T-helper 1 cell treated with Interleukin-12 subunit alpha and Interleukin-12 subunit beta and Interleukin-4 antibody, amounts not matched to agents 30 μg/mL and 1 μg/mL, for 36 hours (primary cell): ENCODE data around the gene CCRL2.
"Not testable (repeated sequence)": the region's sequence is repeated elsewhere in the genome, so short reads cannot be mapped to it uniquely, and the experiment has no call there.

ENCODE experiments used
- H3K27ac Mint-ChIP-seq: one replicate; pipeline ENCODE4 v1.8.0; 2021; ENCODE audit warnings: mild to moderate bottlenecking, mixed read lengths
- H3K27me3 Mint-ChIP-seq: one replicate; pipeline ENCODE4 v1.8.0; 2021; ENCODE audit warnings: low read depth, mixed read lengths
- H3K36me3 Mint-ChIP-seq: one replicate; pipeline ENCODE4 v1.8.0; 2021; ENCODE audit warnings: low read depth, mixed read lengths
- H3K4me1 Mint-ChIP-seq: one replicate; pipeline ENCODE4 v1.8.0; 2021; ENCODE audit warnings: low read depth, mixed read lengths
- H3K4me3 Mint-ChIP-seq: one replicate; pipeline ENCODE4 v1.8.0; 2021; ENCODE audit warnings: mild to moderate bottlenecking, moderate library complexity, mixed read lengths
- H3K9me3 Mint-ChIP-seq: one replicate; pipeline ENCODE4 v1.8.0; 2021; ENCODE audit warnings: mixed read lengths

Gene CCRL2

GRCh38 chr3:46371519-46372340 lies 35.3 kb upstream of the CCRL2 start:
- H3K27me3 Mint-ChIP-seq: peaks cover 17% of the 10 kb centered on the region
- peaks cover 74% of the 10 kb centered on the region for H3K4me1 Mint-ChIP-seq
- peak overlapping the region; percentile 72 for H3K4me3 Mint-ChIP-seq
- peak overlapping the region; percentile 91 for H3K27ac Mint-ChIP-seq
- H3K36me3 Mint-ChIP-seq: peaks cover 27% of the 10 kb centered on the region
- no peaks in the 10 kb centered on the region for H3K9me3 Mint-ChIP-seq

GRCh38 chr3:46372492-46373359 lies 34.3 kb upstream of the CCRL2 start:
- H3K27ac Mint-ChIP-seq: peak overlapping the region; percentile 60
- peak overlapping the region; percentile 69 for H3K4me3 Mint-ChIP-seq
- peaks cover 27% of the 10 kb centered on the region for H3K36me3 Mint-ChIP-seq
- H3K27me3 Mint-ChIP-seq: peaks cover 17% of the 10 kb centered on the region
- no peaks in the 10 kb centered on the region for H3K9me3 Mint-ChIP-seq
- H3K4me1 Mint-ChIP-seq: peaks cover 78% of the 10 kb centered on the region

GRCh38 chr3:46374755-46375154 lies 32.3 kb upstream of the CCRL2 start:
- Mint-ChIP-seq H3K27ac (peak overlapping the region; percentile 33), H3K4me3 (peak overlapping the region; percentile 61), H3K36me3 (peaks cover 26% of the 10 kb centered on the region), H3K9me3 (no peaks in the 10 kb centered on the region), H3K4me1 (peaks cover 65% of the 10 kb centered on the region), H3K27me3 (peaks cover 17% of the 10 kb centered on the region)

GRCh38 chr3:46375218-46375617 lies 31.8 kb upstream of the CCRL2 start:
- Mint-ChIP-seq H3K9me3 (no peaks in the 10 kb centered on the region), H3K27ac (peak overlapping the region; percentile 69), H3K36me3 (peaks cover 26% of the 10 kb centered on the region), H3K4me3 (peak overlapping the region; percentile 61), H3K27me3 (peaks cover 17% of the 10 kb centered on the region), H3K4me1 (peaks cover 64% of the 10 kb centered on the region)

- H3K36me3 Mint-ChIP-seq: peaks cover 28% of the 10 kb centered on the region
- H3K9me3 Mint-ChIP-seq: no peaks in the 10 kb centered on the region
- peaks cover 17% of the 10 kb centered on the region for H3K27me3 Mint-ChIP-seq
- peak overlapping the region; percentile 64 for H3K27ac Mint-ChIP-seq
- H3K4me1 Mint-ChIP-seq: peaks cover 65% of the 10 kb centered on the region
- H3K4me3 Mint-ChIP-seq: peak overlapping the region; percentile 58
These were observed 31.2 kb upstream of the CCRL2 start for GRCh38 chr3:46375814-46376213.

- H3K27me3 Mint-ChIP-seq: peaks cover 10% of the 10 kb centered on the region
- peaks cover 57% of the 10 kb centered on the region for H3K4me1 Mint-ChIP-seq
- H3K27ac Mint-ChIP-seq: peak overlapping the region; percentile 27
- peaks cover 21% of the 10 kb centered on the region for H3K36me3 Mint-ChIP-seq
- H3K4me3 Mint-ChIP-seq: peak overlapping the region; percentile 34
- H3K9me3 Mint-ChIP-seq: no peaks in the 10 kb centered on the region
These were observed 28.6 kb upstream of the CCRL2 start for GRCh38 chr3:46378426-46378942.

- Mint-ChIP-seq H3K4me1 (peaks cover 51% of the 10 kb centered on the region), H3K27ac (peak overlapping the region; percentile 78)
These were observed 26.4 kb upstream of the CCRL2 start for GRCh38 chr3:46380471-46381221.

GRCh38 chr3:46381625-46382024 lies 25.4 kb upstream of the CCRL2 start:
- Mint-ChIP-seq H3K27me3 (peaks cover 6% of the 10 kb centered on the region), H3K4me3 (no peak overlapping the region), H3K27ac (no peak overlapping the region), H3K9me3 (peaks cover under 1% of the 10 kb centered on the region), H3K4me1 (peaks cover 51% of the 10 kb centered on the region), H3K36me3 (peaks cover 10% of the 10 kb centered on the region)

More at GRCh38 chr3:46380471-46381221, 26.4 kb upstream of the CCRL2 start:
- no peaks in the 10 kb centered on the region for H3K9me3 Mint-ChIP-seq
- H3K4me3 Mint-ChIP-seq: peak overlapping the region; percentile 72
- peaks cover 11% of the 10 kb centered on the region for H3K36me3 Mint-ChIP-seq
- H3K27me3 Mint-ChIP-seq: peaks cover 6% of the 10 kb centered on the region

GRCh38 chr3:46383211-46383950 lies 23.7 kb upstream of the CCRL2 start:
- H3K9me3 Mint-ChIP-seq: peaks cover 3% of the 10 kb centered on the region
- no peak overlapping the region for H3K4me3 Mint-ChIP-seq
- peaks cover 5% of the 10 kb centered on the region for H3K36me3 Mint-ChIP-seq
- peaks cover 43% of the 10 kb centered on the region for H3K4me1 Mint-ChIP-seq
- H3K27me3 Mint-ChIP-seq: peaks cover 6% of the 10 kb centered on the region
- H3K27ac Mint-ChIP-seq: peak overlapping the region; percentile 12

GRCh38 chr3:46383951-46384330 lies 23.1 kb upstream of the CCRL2 start:
- Mint-ChIP-seq H3K4me3 (no peak overlapping the region), H3K9me3 (peaks cover 3% of the 10 kb centered on the region), H3K27me3 (peaks cover 6% of the 10 kb centered on the region), H3K27ac (no peak overlapping the region), H3K36me3 (peaks cover 5% of the 10 kb centered on the region), H3K4me1 (peaks cover 41% of the 10 kb centered on the region)

GRCh38 chr3:46386205-46386604 lies 20.9 kb upstream of the CCRL2 start:
- peaks cover 6% of the 10 kb centered on the region for H3K27me3 Mint-ChIP-seq
- no peak overlapping the region for H3K27ac Mint-ChIP-seq
- peaks cover 3% of the 10 kb centered on the region for H3K9me3 Mint-ChIP-seq
- peaks cover 27% of the 10 kb centered on the region for H3K4me1 Mint-ChIP-seq
- peaks cover 3% of the 10 kb centered on the region for H3K36me3 Mint-ChIP-seq
- H3K4me3 Mint-ChIP-seq: no peak overlapping the region

GRCh38 chr3:46388847-46389246 lies 18.2 kb upstream of the CCRL2 start:
- not testable (repeated sequence) for H3K9me3 Mint-ChIP-seq

GRCh38 chr3:46389306-46389705 lies 17.8 kb upstream of the CCRL2 start:
- H3K4me3 Mint-ChIP-seq: no peak overlapping the region
- peaks cover 3% of the 10 kb centered on the region for H3K9me3 Mint-ChIP-seq
- no peaks in the 10 kb centered on the region for H3K27me3 Mint-ChIP-seq
- H3K4me1 Mint-ChIP-seq: peaks cover 11% of the 10 kb centered on the region
- H3K27ac Mint-ChIP-seq: no peak overlapping the region
- H3K36me3 Mint-ChIP-seq: no peaks in the 10 kb centered on the region

More at GRCh38 chr3:46388847-46389246, 18.2 kb upstream of the CCRL2 start:
- H3K36me3 Mint-ChIP-seq, H3K27me3 Mint-ChIP-seq, H3K4me3 Mint-ChIP-seq, H3K27ac Mint-ChIP-seq: not testable (repeated sequence)
- H3K4me1 Mint-ChIP-seq: peaks cover 14% of the 10 kb centered on the region
